DOHH2 (cell line): ENCODE data around the gene CORO1C.

Experiments used
- H3F3A ChIP-seq: fragments of 200-600 bp; sonication (generic), shearing (Covaris generic); 2 replicates; pipeline ENCODE4 v1.6.0; 2016; ENCODE audit warnings: antibody characterized with exemption, mild to moderate bottlenecking; ENCODE audit not compliant: control insufficient read depth, insufficient read depth
- H3K27ac ChIP-seq: fragments of 200-600 bp; sonication (generic); 2 replicates; pipeline ENCODE4 v1.5.1; 2014; ENCODE audit warnings: low read depth, mild to moderate bottlenecking, low read length, moderate library complexity
- H3K27me3 ChIP-seq: fragments of 200-600 bp; sonication (generic); 2 replicates; pipeline ENCODE4 v1.6.1; 2014; ENCODE audit warnings: mild to moderate bottlenecking, low read length, mixed read lengths; ENCODE audit not compliant: control insufficient read depth
- H3K36me3 ChIP-seq: fragments of 200-600 bp; sonication (generic); 2 replicates; pipeline ENCODE4 v1.6.1; 2014; ENCODE audit warnings: mild to moderate bottlenecking, low read length, moderate library complexity, mixed read lengths; ENCODE audit not compliant: control insufficient read depth
- H3K4me1 ChIP-seq: fragments of 200-600 bp; sonication (generic); 2 replicates; pipeline ENCODE4 v1.6.1; 2014; ENCODE audit warnings: mild to moderate bottlenecking, low read length, mixed read lengths; ENCODE audit not compliant: control insufficient read depth
- H3K4me2 ChIP-seq: fragments of 200-600 bp; sonication (generic); 2 replicates; pipeline ENCODE4 v1.6.0; 2014; ENCODE audit warnings: mild to moderate bottlenecking, low read length, moderate library complexity
- H3K4me3 ChIP-seq: fragments of 200-600 bp; sonication (generic); 2 replicates; pipeline ENCODE4 v1.5.1; 2014; ENCODE audit warnings: mild to moderate bottlenecking, low read length, mixed read lengths
- H3K79me2 ChIP-seq: fragments of 200-600 bp; sonication (generic); 2 replicates; pipeline ENCODE4 v1.6.1; 2014; ENCODE audit warnings: mild to moderate bottlenecking, low read length, mixed read lengths; ENCODE audit not compliant: control insufficient read depth
- H3K9me2 ChIP-seq: fragments of 200-600 bp; sonication (generic); replicated peaks from 2 replicates; pipeline ENCODE4 v1.6.1; 2014; ENCODE audit warnings: mild to moderate bottlenecking, low read length, mixed read lengths; ENCODE audit not compliant: control insufficient read depth
- H3K9me3 ChIP-seq: fragments of 200-600 bp; sonication (generic); 2 replicates; pipeline ENCODE4 v1.6.1; 2014; ENCODE audit warnings: antibody characterized with exemption, low read length, mixed read lengths; ENCODE audit not compliant: control insufficient read depth, insufficient read depth
- H4K20me1 ChIP-seq: fragments of 200-600 bp; sonication (generic); 2 replicates; pipeline ENCODE4 v1.6.0; 2014; ENCODE audit warnings: low read depth, mild to moderate bottlenecking, antibody characterized with exemption, low read length, moderate library complexity; ENCODE audit not compliant: control insufficient read depth, insufficient read depth
- CTCF ChIP-seq: fragments of 200-600 bp; sonication (generic); IDR thresholded peaks from one replicate; pipeline ENCODE4 v1.5.1; 2014; ENCODE audit warnings: antibody characterized with exemption, mild to moderate bottlenecking, low read depth, low read length; ENCODE audit not compliant: poor library complexity, severe bottlenecking
- EZH2phosphoT487 ChIP-seq: fragments of 200-600 bp; sonication (generic); IDR thresholded peaks from 2 replicates; pipeline ENCODE4 v1.6.1; 2017; ENCODE audit warnings: borderline replicate concordance, mild to moderate bottlenecking, antibody characterized with exemption, low read length, moderate library complexity, mixed read lengths

The CORO1C gene

GRCh38 chr12:108694812-108695278 lies 36.5 kb downstream of the CORO1C start:
- Histone ChIP-seq H3K9me3 (no peaks in the 10 kb centered on the region), H3K4me3 (no peak overlapping the region), H3K4me1 (peaks cover 27% of the 10 kb centered on the region), H3K27me3 (no peaks in the 10 kb centered on the region), H3K79me2 (no peaks in the 10 kb centered on the region), H4K20me1 (no peaks in the 10 kb centered on the region), H3F3A (peaks cover 5% of the 10 kb centered on the region; the same call in 1 of the 2 replicates), H3K36me3 (0 out of 2 replicates have a peak, but pooled peaks cover 2% of the 10 kb centered on the region), H3K27ac (no peak overlapping the region), H3K4me2 (no peak overlapping the region), H3K9me2 (no peaks in the 10 kb centered on the region)
- TF ChIP-seq CTCF (no peak), EZH2phosphoT487 (no peak)

DNA sequence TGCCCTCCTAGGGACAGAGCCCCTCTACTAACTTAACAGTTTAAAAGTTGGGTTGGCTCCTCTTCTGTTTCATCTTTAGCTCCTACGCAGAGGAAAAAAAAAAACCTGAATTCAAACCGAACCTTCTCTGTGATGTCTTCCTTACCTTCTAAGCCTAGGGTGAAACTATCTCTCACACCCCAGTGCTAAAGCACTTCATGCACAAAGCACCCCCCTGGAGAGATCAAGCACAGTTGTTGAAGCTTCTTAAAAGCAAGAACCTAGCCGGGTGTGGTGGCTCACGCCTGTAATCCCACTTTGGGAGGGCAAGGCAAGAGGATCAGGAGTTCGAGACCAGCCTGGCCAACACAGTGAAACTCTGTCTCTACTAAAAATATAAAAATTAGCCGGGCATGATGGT lies 37.6 kb downstream of the CORO1C start:
- H3K27ac ChIP-seq = no peak overlapping the region
- H3F3A ChIP-seq = peaks cover 5% of the 10 kb centered on the region; the same call in 1 of the 2 replicates
- TF ChIP-seq EZH2phosphoT487 = no peak
- H4K20me1 ChIP-seq = no peaks in the 10 kb centered on the region
- H3K36me3 ChIP-seq = no peaks in the 10 kb centered on the region
- H3K27me3 ChIP-seq = no peaks in the 10 kb centered on the region
- no peaks in the 10 kb centered on the region for H3K79me2 ChIP-seq
- peaks cover 37% of the 10 kb centered on the region for H3K4me1 ChIP-seq
- no peaks in the 10 kb centered on the region for H3K9me3 ChIP-seq
- H3K4me3 ChIP-seq = no peak overlapping the region
- H3K9me2 ChIP-seq = no peaks in the 10 kb centered on the region
- no peak overlapping the region for H3K4me2 ChIP-seq

DNA sequence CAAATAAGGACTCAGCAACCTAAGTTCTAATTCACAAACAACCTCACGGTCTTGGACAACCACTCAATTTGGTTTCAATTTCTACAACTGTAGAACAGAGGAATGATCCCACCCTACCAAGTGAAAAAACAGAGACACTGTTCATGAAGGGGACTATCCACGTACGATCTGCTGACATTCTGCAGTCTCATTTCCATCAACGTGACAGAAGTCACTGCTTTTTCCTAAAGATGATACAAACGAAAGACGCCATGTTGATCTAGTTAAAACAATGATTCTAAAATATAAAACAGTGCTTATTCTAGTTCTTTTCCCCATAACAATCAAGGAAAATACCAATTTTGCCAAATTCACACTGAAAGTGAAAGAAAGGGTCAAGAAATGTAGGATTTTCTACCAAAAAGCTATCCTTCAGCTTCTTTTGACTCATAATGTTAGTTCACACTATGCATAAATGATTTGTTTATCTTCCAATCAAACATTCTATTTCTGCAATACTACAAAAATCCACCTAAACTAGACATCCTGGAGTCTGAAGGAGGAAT lies 38.1 kb downstream of the CORO1C start:
- H3K4me3 ChIP-seq = no peak overlapping the region
- no peak for TF ChIP-seq EZH2phosphoT487
- no peak for TF ChIP-seq CTCF
- no peaks in the 10 kb centered on the region for H3K79me2 ChIP-seq
- H3K4me1 ChIP-seq = peaks cover 37% of the 10 kb centered on the region
- H3K9me3 ChIP-seq = no peaks in the 10 kb centered on the region
- peaks cover 5% of the 10 kb centered on the region; the same call in 1 of the 2 replicates for H3F3A ChIP-seq
- no peaks in the 10 kb centered on the region for H3K9me2 ChIP-seq
- H3K36me3 ChIP-seq = no peaks in the 10 kb centered on the region
- H3K27me3 ChIP-seq = no peaks in the 10 kb centered on the region
- no peak overlapping the region for H3K4me2 ChIP-seq
- no peak overlapping the region for H3K27ac ChIP-seq
- no peaks in the 10 kb centered on the region for H4K20me1 ChIP-seq

GRCh38 chr12:108691998-108692808 lies 39.1 kb downstream of the CORO1C start:
- peaks cover 37% of the 10 kb centered on the region for H3K4me1 ChIP-seq
- no peaks in the 10 kb centered on the region for H3K27me3 ChIP-seq
- peaks cover 5% of the 10 kb centered on the region; the same call in 1 of the 2 replicates for H3F3A ChIP-seq
- TF ChIP-seq EZH2phosphoT487 (no peak), CTCF (no peak)
- no peaks in the 10 kb centered on the region for H3K36me3 ChIP-seq
- H4K20me1 ChIP-seq = no peaks in the 10 kb centered on the region
- peak overlapping the region; percentile 78 for H3K4me2 ChIP-seq
- H3K9me3 ChIP-seq = no peaks in the 10 kb centered on the region
- H3K27ac ChIP-seq = no peak overlapping the region
- no peaks in the 10 kb centered on the region for H3K79me2 ChIP-seq
- H3K4me3 ChIP-seq = peak overlapping the region; percentile 63
- H3K9me2 ChIP-seq = no peaks in the 10 kb centered on the region
